Measurements from ENCODE around the gene LY6G5C. TPM values are rescaled to one million over a fixed set of nuclear protein-coding genes. Genes with fewer than 3 reads are reported as not detected.

LY6G5C gene
- total and polyA plus RNA-seq, 2 of the 13 experiments (the other 11 are each of a cell fraction or from before 2014, with no cell fraction given), result 0.33 to 0.55 TPM

DNA sequence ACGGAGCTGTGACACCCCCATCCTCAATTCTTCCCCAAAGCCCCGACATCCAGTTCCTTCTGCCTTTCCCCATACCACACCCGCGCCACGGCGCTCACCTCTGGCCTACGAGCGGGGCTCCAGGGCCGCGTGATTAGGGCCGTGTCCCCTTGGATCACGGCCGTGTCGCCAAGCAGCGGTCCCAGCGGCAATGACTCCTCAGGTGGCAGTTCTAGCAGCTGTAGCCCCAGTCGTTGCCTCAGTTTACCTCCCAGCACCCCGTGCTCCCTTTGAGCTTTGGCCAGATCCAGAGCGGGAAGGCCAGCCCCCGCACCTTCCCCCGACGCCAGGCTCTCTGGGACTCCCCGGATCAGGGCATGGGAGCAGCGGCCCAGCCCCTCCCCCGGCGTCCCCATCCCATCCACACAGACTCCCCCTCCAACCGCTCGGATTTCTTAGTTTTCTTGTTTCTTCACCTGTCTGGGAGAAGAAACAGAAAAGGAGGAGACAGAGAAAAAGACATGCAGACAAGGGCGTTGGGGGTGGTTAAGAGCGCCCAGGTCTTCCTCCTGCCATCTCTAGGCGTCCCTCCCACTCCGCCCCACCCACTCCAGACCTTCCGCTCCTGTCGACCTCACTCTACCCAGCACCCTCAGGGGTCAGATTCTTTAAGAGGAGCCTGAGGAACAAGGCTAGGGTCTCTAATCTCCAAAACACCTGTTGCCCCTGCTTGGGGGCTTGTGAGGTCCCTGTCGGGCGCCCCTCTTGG, 48.1 kb upstream of the LY6G5C start, which contains the start of gene DDAH2:
TSS of gene DDAH2 (minus strand) at position 533 of the 748 bp plus-strand sequence. CDS start at position 395, 138 bp downstream.
- Histone ChIP-seq H3K79me2 (ENCODE audit: insufficient read depth, low read length) (peaks cover 10% of the 10 kb centered on the region), H3K27me3 (ENCODE audit: control insufficient read depth in 1 of 2, insufficient read depth in 2 of 2, low read length in 2 of 2) (no peaks in the 10 kb centered on the region), H3K4me2 (ENCODE audit: low read depth, low read length) (peak within 1 kb of the TSS; percentile 86), H3K36me3 (replicated peaks in 1 of 2; ENCODE audit: control insufficient read depth in 1 of 2, insufficient read depth in 2 of 2, low read length in 2 of 2) (peaks cover 23 to 33% of the 10 kb centered on the region in 2 experiments), H3K4me1 (ENCODE audit: insufficient read depth, low read length) (peaks cover 50% of the 10 kb centered on the region), H3K4me3 (replicated peaks in 1 of 3; ENCODE audit: insufficient read depth in 1 of 3, low read depth in 2 of 3, low read length in 3 of 3) (peak within 1 kb of the TSS; percentile 60 to 79 (median 72)), H4K20me1 (ENCODE audit: insufficient read depth, low read length) (peaks cover 21% of the 10 kb centered on the region; the same call in 1 of the 2 replicates), H3K9me3 (ENCODE audit: low read length) (no peaks in the 10 kb centered on the region), H2AFZ (ENCODE audit: low read length) (no peak within 1 kb of the TSS), H3K27ac (ENCODE audit: extremely low read length, insufficient read depth, low read length) (peak within 1 kb of the TSS; percentile 72), H3K9ac (ENCODE audit: insufficient read depth, low read depth, low read length) (peak within 1 kb of the TSS; percentile 65)
- FAIRE-seq (no peak), DNase-seq (ENCODE audit: low spot score) (no peak), ATAC-seq (peak; percentile 0; the same call in 2 of the 3 replicates)
- ChIA-PET CTCF (ENCODE audit: low intra/inter-chr PET ratio, low total read pairs) (interaction anchor here (0.8 to 4.2 kb wide), 6 partner anchors 10 to 101 kb away, joined by 3 to 74 read pairs (median 4); partner anchors contain the start of genes LY6G5C and MSH5), POLR2A (interaction anchor here (0.7 to 11.3 kb wide), 30 partner anchors 10 to 223 kb away, joined by 3 to 279 read pairs (median 5); partner anchors contain the start of genes ABHD16A, BAG6, C6orf47 and CLIC1)
- TF ChIP-seq ZMYM4 (CRISPR knock-in tag; IDR thresholded peaks at IDR 0.05) (peak; percentile 0; the same call in 1 of the 2 replicates), CCAR2 (optimal IDR thresholded peaks at IDR 0.05; ENCODE audit: low read depth, low read length) (peak; percentile 52), ZNF451 (CRISPR knock-in tag; IDR thresholded peaks at IDR 0.05) (no peak), GATAD1 (CRISPR knock-in tag; IDR thresholded peaks at IDR 0.05) (peak; percentile 53; the same call in 1 of the 2 replicates), ZNF572 (CRISPR knock-in tag; IDR thresholded peaks at IDR 0.05) (0 out of 2 replicates have a peak, but pooled peaks have one; percentile 81), ZFP36L2 (CRISPR knock-in tag; IDR thresholded peaks at IDR 0.05) (no peak), KLF11 (CRISPR knock-in tag; IDR thresholded peaks at IDR 0.05) (no peak), ZNF768 (CRISPR knock-in tag; IDR thresholded peaks at IDR 0.05) (peak; percentile 63; the same call in 1 of the 2 replicates), DNMT3B (CRISPR knock-in tag; conservative IDR thresholded peaks at IDR 0.05) (0 out of 2 replicates have a peak, but pooled peaks have one; percentile 33), ATM (IDR thresholded peaks at IDR 0.05; ENCODE audit: borderline replicate concordance) (no peak), ZZZ3 (CRISPR knock-in tag; IDR thresholded peaks at IDR 0.05; ENCODE audit: borderline replicate concordance) (0 out of 2 replicates have a peak, but pooled peaks have one; percentile 20), YEATS4 (CRISPR knock-in tag; IDR thresholded peaks at IDR 0.05; ENCODE audit: borderline replicate concordance) (no peak), HNRNPK (IDR thresholded peaks at IDR 0.05; ENCODE audit: low read depth, low read length, poor library complexity, severe bottlenecking) (peak; percentile 20), CAMTA2 (CRISPR knock-in tag; IDR thresholded peaks at IDR 0.05; ENCODE audit: borderline replicate concordance) (0 out of 2 replicates have a peak, but pooled peaks have one; percentile 6), ZNF75D (CRISPR knock-in tag; IDR thresholded peaks at IDR 0.05; ENCODE audit: borderline replicate concordance) (0 out of 2 replicates have a peak, but pooled peaks have one; percentile 50), ZNF713 (CRISPR knock-in tag; IDR thresholded peaks at IDR 0.05) (0 out of 2 replicates have a peak, but pooled peaks have one; percentile 3), RXRA (CRISPR knock-in tag; IDR thresholded peaks at IDR 0.05) (0 out of 2 replicates have a peak, but pooled peaks have one; percentile 16), THAP7 (CRISPR knock-in tag; IDR thresholded peaks at IDR 0.05) (no peak), RBFOX2 (IDR thresholded peaks at IDR 0.05; ENCODE audit: low read depth, low read length) (peak; percentile 18; the same call in 1 of the 2 replicates)
- BruUV-seq (replicated peaks), result no TSS peak
- WGBS (ENCODE audit: low lambda C conversion rate), result 81% methylated on average over 36 of the region's 36 CpGs
- in situ Hi-C loops (cut with HindIII; ENCODE audit: extremely low pct_ligation_motif_present, low pct_unique_long_range_greater_than_20kb), result no loop called here
- intact Hi-C loops (cut with micrococcal nuclease; ENCODE audit: unreplicated experiment), result loop anchor here (1.0 kb wide), 2 partner anchors 8 to 40 kb away; no protein-coding TSS in a partner anchor
